Mesothelial cell of epicardium (in vitro differentiated cells): ENCODE results near the gene TBX22. TPM values are rescaled to one million over a fixed set of nuclear protein-coding genes. Genes with fewer than 3 reads are reported as not detected.

Experiments used
- DNase-seq, 2 experiments: peaks; one replicate each; pipeline ENCODE4 v3.0.0; 2021; ENCODE audit warnings: low spot score in 2 of 2; ENCODE audit not compliant: unreplicated experiment in 2 of 2
- H3K27ac Mint-ChIP-seq: 2 replicates; pipeline ENCODE4 v1.8.0; 2021; ENCODE audit warnings: mixed read lengths
- H3K27me3 Mint-ChIP-seq: 2 replicates; pipeline ENCODE4 v1.8.0; 2021; ENCODE audit warnings: low read depth, mixed read lengths
- H3K36me3 Mint-ChIP-seq: 2 replicates; pipeline ENCODE4 v1.8.0; 2021; ENCODE audit warnings: mixed read lengths
- H3K4me1 Mint-ChIP-seq: 2 replicates; pipeline ENCODE4 v1.8.0; 2021; ENCODE audit warnings: mixed read lengths
- H3K4me3 Mint-ChIP-seq: 2 replicates; pipeline ENCODE4 v1.8.0; 2021; ENCODE audit warnings: mild to moderate bottlenecking, moderate library complexity, mixed read lengths
- H3K9me3 Mint-ChIP-seq: 2 replicates; pipeline ENCODE4 v1.8.0; 2021; ENCODE audit warnings: mixed read lengths
- CTCF ChIP-seq: fragments of 200-600 bp; sonication (generic); IDR thresholded peaks from one replicate; pipeline ENCODE4 v1.5.0; 2021; ENCODE audit warnings: antibody characterized with exemption; ENCODE audit not compliant: unreplicated experiment
- total RNA-seq: library from RNA; stranded (reverse); gene quantifications from 3 replicates; pipeline ENCODE4 v1.2.1, GENCODE V29; 2021

TBX22 gene
- 0.09 TPM in 1 of 3 replicates, not detected in the others for total RNA-seq

GRCh38 chrX:80014141-80014940 is at the start of gene TBX22:
Gene TBX22, plus strand, starts transcription at chrX:80014753. Its CDS starts 7,517 bp downstream, at chrX:80022270.
- Mint-ChIP-seq H3K4me1 (no peaks in the 10 kb centered on the region), H3K4me3 (no peak within 1 kb of the TSS), H3K36me3 (no peaks in the 10 kb centered on the region), H3K27me3 (no peaks in the 10 kb centered on the region), H3K27ac (no peak within 1 kb of the TSS), H3K9me3 (peaks cover 33% of the 10 kb centered on the region)
- no peak for DNase-seq
- no peak for TF ChIP-seq CTCF

GRCh38 chrX:79975605-79976004 is 38.9 kb upstream of the TBX22 start:
- no peak overlapping the region for H3K4me3 Mint-ChIP-seq
- H3K36me3 Mint-ChIP-seq, result no peaks in the 10 kb centered on the region
- H3K27ac Mint-ChIP-seq, result no peak overlapping the region
- no peaks in the 10 kb centered on the region for H3K4me1 Mint-ChIP-seq
- H3K27me3 Mint-ChIP-seq, result no peaks in the 10 kb centered on the region
- TF ChIP-seq CTCF, result no peak
- peaks cover 59% of the 10 kb centered on the region for H3K9me3 Mint-ChIP-seq
- no peak for DNase-seq

- Mint-ChIP-seq H3K27me3 (no peaks in the 10 kb centered on the region), H3K4me1 (no peaks in the 10 kb centered on the region)
Observed at GRCh38 chrX:80004458-80004857, 10.1 kb upstream of the TBX22 start.

GRCh38 chrX:80011522-80011921 is 3.0 kb upstream of the TBX22 start:
- DNase-seq, result no peak
- no peak for TF ChIP-seq CTCF
- Mint-ChIP-seq H3K4me1 (no peaks in the 10 kb centered on the region), H3K4me3 (no peak overlapping the region), H3K27ac (no peak overlapping the region), H3K27me3 (no peaks in the 10 kb centered on the region), H3K9me3 (peaks cover 31% of the 10 kb centered on the region), H3K36me3 (no peaks in the 10 kb centered on the region)

More at GRCh38 chrX:80004458-80004857, 10.1 kb upstream of the TBX22 start:
- no peak for DNase-seq
- Mint-ChIP-seq H3K4me3 (no peak overlapping the region), H3K27ac (no peak overlapping the region), H3K36me3 (no peaks in the 10 kb centered on the region), H3K9me3 (peaks cover 4% of the 10 kb centered on the region)
- TF ChIP-seq CTCF, result no peak

- Mint-ChIP-seq H3K27ac (no peak overlapping the region), H3K36me3 (no peaks in the 10 kb centered on the region), H3K27me3 (peaks cover 4% of the 10 kb centered on the region), H3K4me3 (no peak overlapping the region), H3K9me3 (peaks cover 27% of the 10 kb centered on the region), H3K4me1 (no peaks in the 10 kb centered on the region)
- no peak for TF ChIP-seq CTCF
- DNase-seq, result no peak
Observed at GRCh38 chrX:80016182-80016581, 1.6 kb downstream of the TBX22 start.
